ENCODE data around the gene MFAP3.

MFAP3 gene

DNA sequence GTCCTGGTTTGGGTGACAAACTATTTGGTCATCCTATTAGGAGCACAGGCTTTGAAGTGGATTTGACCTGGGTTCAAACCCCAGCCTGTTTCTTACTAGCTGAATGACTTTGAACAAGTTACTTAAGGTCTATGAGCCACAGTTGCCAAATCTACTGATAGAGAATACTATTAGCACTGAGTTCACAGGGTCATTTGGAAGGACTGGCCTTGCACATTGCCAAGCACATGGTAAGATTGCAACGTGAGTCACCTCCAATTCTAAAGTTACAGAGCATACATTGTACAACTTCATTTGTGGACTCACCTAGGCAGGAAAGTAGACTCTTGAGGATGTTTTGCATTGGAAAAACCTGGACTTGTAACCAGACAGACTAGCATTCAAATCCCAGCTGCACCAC, 38.9 kb downstream of the MFAP3 start:
- no peaks in the 10 kb centered on the region for H3K27me3 ChIP-seq (ENCODE audit: insufficient read depth, low read length, poor library complexity)
- H3K36me3 ChIP-seq (ENCODE audit: insufficient read depth, low read length) = no peaks in the 10 kb centered on the region
- no peaks in the 10 kb centered on the region for H3K9me3 ChIP-seq (ENCODE audit: insufficient read depth, low read length, severe bottlenecking)
- no peak overlapping the region for H3K4me2 ChIP-seq (ENCODE audit: insufficient read depth, low read length)
- no peaks in the 10 kb centered on the region for H3K79me2 ChIP-seq (ENCODE audit: insufficient read depth, low read length)
- no peak overlapping the region for H3K4me3 ChIP-seq (ENCODE audit: low read depth in 1 of 2, low read length in 2 of 2)
- no peak for DNase-seq
- H4K20me1 ChIP-seq (ENCODE audit: insufficient read depth, low read length) = no peaks in the 10 kb centered on the region
- no peak overlapping the region for H2AFZ ChIP-seq (ENCODE audit: low read depth, low read length)
- no peak overlapping the region for H3K9ac ChIP-seq (ENCODE audit: low read depth, low read length)
- TF ChIP-seq, protein P1, sequence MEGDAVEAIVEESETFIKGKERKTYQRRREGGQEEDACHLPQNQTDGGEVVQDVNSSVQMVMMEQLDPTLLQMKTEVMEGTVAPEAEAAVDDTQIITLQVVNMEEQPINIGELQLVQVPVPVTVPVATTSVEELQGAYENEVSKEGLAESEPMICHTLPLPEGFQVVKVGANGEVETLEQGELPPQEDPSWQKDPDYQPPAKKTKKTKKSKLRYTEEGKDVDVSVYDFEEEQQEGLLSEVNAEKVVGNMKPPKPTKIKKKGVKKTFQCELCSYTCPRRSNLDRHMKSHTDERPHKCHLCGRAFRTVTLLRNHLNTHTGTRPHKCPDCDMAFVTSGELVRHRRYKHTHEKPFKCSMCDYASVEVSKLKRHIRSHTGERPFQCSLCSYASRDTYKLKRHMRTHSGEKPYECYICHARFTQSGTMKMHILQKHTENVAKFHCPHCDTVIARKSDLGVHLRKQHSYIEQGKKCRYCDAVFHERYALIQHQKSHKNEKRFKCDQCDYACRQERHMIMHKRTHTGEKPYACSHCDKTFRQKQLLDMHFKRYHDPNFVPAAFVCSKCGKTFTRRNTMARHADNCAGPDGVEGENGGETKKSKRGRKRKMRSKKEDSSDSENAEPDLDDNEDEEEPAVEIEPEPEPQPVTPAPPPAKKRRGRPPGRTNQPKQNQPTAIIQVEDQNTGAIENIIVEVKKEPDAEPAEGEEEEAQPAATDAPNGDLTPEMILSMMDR (IDR thresholded peaks at IDR 0.05; ENCODE audit: borderline replicate concordance, extremely low read depth, low read length, poor library complexity, severe bottlenecking) = no peak
- TF ChIP-seq EZH2 (IDR thresholded peaks at IDR 0.05; ENCODE audit: borderline replicate concordance, low read depth, low read length, severe bottlenecking) = no peak
- no peak overlapping the region for H3K27ac ChIP-seq (ENCODE audit: low read length)
- no peak for ATAC-seq (ENCODE audit: insufficient read depth, low read depth)
- peaks cover 20% of the 10 kb centered on the region for H3K4me1 ChIP-seq (ENCODE audit: insufficient read depth, low read length)

DNA sequence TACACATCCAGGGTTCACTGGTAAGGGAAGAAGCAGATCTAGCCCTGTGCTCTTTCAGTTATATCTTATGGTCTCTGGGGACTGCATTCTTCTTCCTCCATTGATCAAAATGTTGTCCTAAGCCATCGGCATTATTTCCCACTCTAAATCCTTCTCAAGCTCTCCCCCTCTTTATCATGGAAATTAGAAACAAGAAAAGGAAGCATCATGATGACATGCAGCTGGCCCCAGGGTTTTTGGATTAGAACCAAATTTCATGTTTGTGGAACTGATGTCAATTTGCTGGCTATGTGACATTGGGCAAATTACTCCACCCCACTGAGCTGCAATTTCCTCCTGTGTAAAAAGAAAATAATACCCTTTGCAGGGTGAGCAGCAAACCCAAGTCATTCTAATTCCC, 39.5 kb downstream of the MFAP3 start:
- H2AFZ ChIP-seq (ENCODE audit: low read depth, low read length) = no peak overlapping the region
- H3K27ac ChIP-seq (ENCODE audit: low read length) = no peak overlapping the region
- H3K27me3 ChIP-seq (ENCODE audit: insufficient read depth, low read length, poor library complexity) = no peaks in the 10 kb centered on the region
- no peaks in the 10 kb centered on the region for H3K36me3 ChIP-seq (ENCODE audit: insufficient read depth, low read length)
- no peak overlapping the region for H3K4me3 ChIP-seq (ENCODE audit: low read depth in 1 of 2, low read length in 2 of 2)
- DNase-seq = no peak
- H3K4me2 ChIP-seq (ENCODE audit: insufficient read depth, low read length) = no peak overlapping the region
- no peaks in the 10 kb centered on the region for H3K79me2 ChIP-seq (ENCODE audit: insufficient read depth, low read length)
- TF ChIP-seq, protein P1 (IDR thresholded peaks at IDR 0.05; ENCODE audit: borderline replicate concordance, extremely low read depth, low read length, poor library complexity, severe bottlenecking) = no peak
- TF ChIP-seq EZH2 (IDR thresholded peaks at IDR 0.05; ENCODE audit: borderline replicate concordance, low read depth, low read length, severe bottlenecking) = no peak
- H3K9ac ChIP-seq (ENCODE audit: low read depth, low read length) = no peak overlapping the region
- peaks cover 19% of the 10 kb centered on the region for H3K4me1 ChIP-seq (ENCODE audit: insufficient read depth, low read length)
- H4K20me1 ChIP-seq (ENCODE audit: insufficient read depth, low read length) = no peaks in the 10 kb centered on the region
- ATAC-seq (ENCODE audit: insufficient read depth, low read depth) = no peak
- no peaks in the 10 kb centered on the region for H3K9me3 ChIP-seq (ENCODE audit: insufficient read depth, low read length, severe bottlenecking)

DNA sequence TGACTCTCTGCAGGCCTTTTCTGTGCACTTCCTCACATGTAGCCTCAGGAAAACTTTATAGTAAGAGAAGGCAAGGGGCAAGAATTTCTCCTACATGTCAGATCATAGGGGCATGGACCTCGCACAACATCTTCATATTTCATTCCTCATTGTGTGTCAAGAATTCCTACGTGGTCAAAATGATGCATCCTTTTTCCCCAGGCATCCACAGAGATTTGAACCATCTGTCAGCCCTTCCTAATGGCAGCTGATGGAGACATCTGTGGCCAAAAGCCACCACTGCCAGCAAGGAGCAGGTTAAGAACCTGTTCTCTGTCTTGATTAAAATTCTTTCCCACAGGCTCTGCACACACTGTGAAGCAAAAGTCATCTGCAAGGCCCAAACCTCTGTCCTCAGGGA, 42.5 kb downstream of the MFAP3 start:
- no peak overlapping the region for H2AFZ ChIP-seq (ENCODE audit: low read depth, low read length)
- no peaks in the 10 kb centered on the region for H3K36me3 ChIP-seq (ENCODE audit: insufficient read depth, low read length)
- TF ChIP-seq, protein P1 (IDR thresholded peaks at IDR 0.05; ENCODE audit: borderline replicate concordance, extremely low read depth, low read length, poor library complexity, severe bottlenecking) = no peak
- no peak for TF ChIP-seq EZH2 (IDR thresholded peaks at IDR 0.05; ENCODE audit: borderline replicate concordance, low read depth, low read length, severe bottlenecking)
- ATAC-seq (ENCODE audit: insufficient read depth, low read depth) (no peak), DNase-seq (no peak)
- H3K27me3 ChIP-seq (ENCODE audit: insufficient read depth, low read length, poor library complexity) = no peaks in the 10 kb centered on the region
- no peaks in the 10 kb centered on the region for H3K79me2 ChIP-seq (ENCODE audit: insufficient read depth, low read length)
- H3K9me3 ChIP-seq (ENCODE audit: insufficient read depth, low read length, severe bottlenecking) = no peaks in the 10 kb centered on the region
- H3K27ac ChIP-seq (ENCODE audit: low read length) = no peak overlapping the region
- H4K20me1 ChIP-seq (ENCODE audit: insufficient read depth, low read length) = no peaks in the 10 kb centered on the region
- H3K4me3 ChIP-seq (ENCODE audit: low read depth in 1 of 2, low read length in 2 of 2) = no peak overlapping the region
- H3K4me2 ChIP-seq (ENCODE audit: insufficient read depth, low read length) = no peak overlapping the region
- no peak overlapping the region for H3K9ac ChIP-seq (ENCODE audit: low read depth, low read length)
- H3K4me1 ChIP-seq (ENCODE audit: insufficient read depth, low read length) = peaks cover 7% of the 10 kb centered on the region; the same call in 1 of the 2 replicates
